A549 (cell line): ENCODE results near the gene ADCY2.
A peak's percentile ranks its signal among the peaks of the same experiment; 100 is the strongest.

Experiments used
- EP300 ChIP-seq, 2 experiments: fragments of >200 bp; sonication (Bioruptor Twin); formaldehyde crosslinking; IDR thresholded peaks; 2 replicates in 1 of 2; 3 replicates in 1 of 2; pipeline ENCODE4 v1.6.1; 2016 to 2017
- HOXA7 ChIP-seq: fragments of 250-450 bp; sonication (Bioruptor Pico); IDR thresholded peaks from 2 replicates; pipeline ENCODE4 v1.5.0; 2020; ENCODE audit warnings: mild to moderate bottlenecking, moderate library complexity
- POLR2A ChIP-seq: IDR thresholded peaks from 2 replicates; pipeline ENCODE4 v1.6.1; 2012; ENCODE audit warnings: mild to moderate bottlenecking, low read length
- SMC3 ChIP-seq: fragments of >200 bp; sonication (Bioruptor Twin); formaldehyde crosslinking; IDR thresholded peaks from 3 replicates; pipeline ENCODE4 v1.6.1; 2018; ENCODE audit warnings: inconsistent platforms
- TF ChIP-seq, protein P1 (sequence below): fragments of 200-600 bp; sonication (generic); IDR thresholded peaks from 2 replicates; pipeline ENCODE4 v1.6.1; 2016; ENCODE audit warnings: antibody characterized with exemption, mild to moderate bottlenecking, moderate library complexity
- TF ChIP-seq, protein P2 (sequence below): fragments of >200 bp; sonication (Bioruptor Twin); formaldehyde crosslinking; IDR thresholded peaks from 3 replicates; pipeline ENCODE4 v1.5.1; 2016

DNA sequence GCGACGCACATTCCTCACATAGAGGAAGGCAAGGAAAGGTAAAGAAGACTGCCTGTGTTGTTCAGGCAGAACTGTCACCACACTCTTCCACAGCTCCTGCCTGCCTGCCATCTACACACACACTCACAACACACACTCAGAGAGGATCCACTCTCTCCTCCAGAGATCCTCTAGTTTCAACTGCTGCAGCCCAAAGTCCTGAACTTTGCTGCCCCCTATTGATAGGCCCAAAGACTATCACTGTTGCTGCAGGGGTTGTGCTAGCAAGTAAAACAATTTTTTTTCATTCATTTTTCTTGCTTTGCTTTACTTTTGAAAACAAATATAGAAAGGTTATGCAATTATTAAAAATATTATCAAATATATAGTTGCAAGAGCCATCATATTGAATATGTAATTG, 460.9 kb downstream of the ADCY2 start:
- TF ChIP-seq SMC3 (0 out of 3 replicates have a peak, but pooled peaks have one; percentile 10), EP300 (IDR thresholded peaks at IDR 0.05) (no peak), POLR2A (no peak), HOXA7 (CRISPR knock-in tag) (no peak)
- TF ChIP-seq, protein P1, sequence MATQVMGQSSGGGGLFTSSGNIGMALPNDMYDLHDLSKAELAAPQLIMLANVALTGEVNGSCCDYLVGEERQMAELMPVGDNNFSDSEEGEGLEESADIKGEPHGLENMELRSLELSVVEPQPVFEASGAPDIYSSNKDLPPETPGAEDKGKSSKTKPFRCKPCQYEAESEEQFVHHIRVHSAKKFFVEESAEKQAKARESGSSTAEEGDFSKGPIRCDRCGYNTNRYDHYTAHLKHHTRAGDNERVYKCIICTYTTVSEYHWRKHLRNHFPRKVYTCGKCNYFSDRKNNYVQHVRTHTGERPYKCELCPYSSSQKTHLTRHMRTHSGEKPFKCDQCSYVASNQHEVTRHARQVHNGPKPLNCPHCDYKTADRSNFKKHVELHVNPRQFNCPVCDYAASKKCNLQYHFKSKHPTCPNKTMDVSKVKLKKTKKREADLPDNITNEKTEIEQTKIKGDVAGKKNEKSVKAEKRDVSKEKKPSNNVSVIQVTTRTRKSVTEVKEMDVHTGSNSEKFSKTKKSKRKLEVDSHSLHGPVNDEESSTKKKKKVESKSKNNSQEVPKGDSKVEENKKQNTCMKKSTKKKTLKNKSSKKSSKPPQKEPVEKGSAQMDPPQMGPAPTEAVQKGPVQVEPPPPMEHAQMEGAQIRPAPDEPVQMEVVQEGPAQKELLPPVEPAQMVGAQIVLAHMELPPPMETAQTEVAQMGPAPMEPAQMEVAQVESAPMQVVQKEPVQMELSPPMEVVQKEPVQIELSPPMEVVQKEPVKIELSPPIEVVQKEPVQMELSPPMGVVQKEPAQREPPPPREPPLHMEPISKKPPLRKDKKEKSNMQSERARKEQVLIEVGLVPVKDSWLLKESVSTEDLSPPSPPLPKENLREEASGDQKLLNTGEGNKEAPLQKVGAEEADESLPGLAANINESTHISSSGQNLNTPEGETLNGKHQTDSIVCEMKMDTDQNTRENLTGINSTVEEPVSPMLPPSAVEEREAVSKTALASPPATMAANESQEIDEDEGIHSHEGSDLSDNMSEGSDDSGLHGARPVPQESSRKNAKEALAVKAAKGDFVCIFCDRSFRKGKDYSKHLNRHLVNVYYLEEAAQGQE = no peak
- TF ChIP-seq, protein P2, sequence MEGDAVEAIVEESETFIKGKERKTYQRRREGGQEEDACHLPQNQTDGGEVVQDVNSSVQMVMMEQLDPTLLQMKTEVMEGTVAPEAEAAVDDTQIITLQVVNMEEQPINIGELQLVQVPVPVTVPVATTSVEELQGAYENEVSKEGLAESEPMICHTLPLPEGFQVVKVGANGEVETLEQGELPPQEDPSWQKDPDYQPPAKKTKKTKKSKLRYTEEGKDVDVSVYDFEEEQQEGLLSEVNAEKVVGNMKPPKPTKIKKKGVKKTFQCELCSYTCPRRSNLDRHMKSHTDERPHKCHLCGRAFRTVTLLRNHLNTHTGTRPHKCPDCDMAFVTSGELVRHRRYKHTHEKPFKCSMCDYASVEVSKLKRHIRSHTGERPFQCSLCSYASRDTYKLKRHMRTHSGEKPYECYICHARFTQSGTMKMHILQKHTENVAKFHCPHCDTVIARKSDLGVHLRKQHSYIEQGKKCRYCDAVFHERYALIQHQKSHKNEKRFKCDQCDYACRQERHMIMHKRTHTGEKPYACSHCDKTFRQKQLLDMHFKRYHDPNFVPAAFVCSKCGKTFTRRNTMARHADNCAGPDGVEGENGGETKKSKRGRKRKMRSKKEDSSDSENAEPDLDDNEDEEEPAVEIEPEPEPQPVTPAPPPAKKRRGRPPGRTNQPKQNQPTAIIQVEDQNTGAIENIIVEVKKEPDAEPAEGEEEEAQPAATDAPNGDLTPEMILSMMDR = peak; percentile 52
